UCSD-AML1 (cell line): ENCODE results near the gene IRX6.

Experiments
- DNase-seq: peaks from one replicate; lab custom pipeline; 2025; ENCODE audit not compliant: unreplicated experiment; lab: John Stamatoyannopoulos, UW

IRX6 gene

DNA sequence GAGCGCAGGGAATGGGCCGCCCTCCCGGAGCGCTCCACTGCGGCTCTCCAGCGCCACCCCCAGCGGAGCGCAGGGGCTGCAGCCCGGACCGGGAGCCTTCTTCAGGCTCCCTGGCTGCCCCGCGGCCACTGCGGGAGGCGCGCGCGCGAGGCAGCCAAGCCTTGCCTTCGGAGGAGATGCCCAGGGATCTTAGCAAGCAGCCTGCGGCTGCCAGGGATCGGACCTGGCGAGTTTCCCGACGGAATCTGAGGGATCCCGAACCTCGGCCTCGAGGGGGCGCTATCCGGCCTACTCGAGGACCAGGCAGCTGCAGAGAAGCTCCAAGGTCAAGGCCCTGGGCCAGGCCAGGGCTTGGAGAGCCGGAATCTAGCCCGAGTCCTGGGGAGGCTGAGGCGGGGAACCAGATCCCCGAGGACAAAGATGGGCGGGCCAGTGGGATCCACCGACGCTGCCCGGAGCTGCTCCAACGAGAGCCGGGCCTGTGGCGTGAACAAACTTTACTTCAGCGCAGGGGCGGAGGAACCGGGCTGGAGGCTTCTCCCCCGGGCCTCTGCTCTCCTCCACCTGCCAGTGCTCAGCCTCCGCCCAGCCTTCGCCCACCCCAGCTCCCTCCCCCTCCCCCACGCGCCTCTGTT is at the start of gene IRX6:
IRX6 (plus strand) TSS at position 567 of the 635 bp plus-strand sequence. CDS start 889 bp downstream, outside the sequence.
- DNase-seq = no peak

DNA sequence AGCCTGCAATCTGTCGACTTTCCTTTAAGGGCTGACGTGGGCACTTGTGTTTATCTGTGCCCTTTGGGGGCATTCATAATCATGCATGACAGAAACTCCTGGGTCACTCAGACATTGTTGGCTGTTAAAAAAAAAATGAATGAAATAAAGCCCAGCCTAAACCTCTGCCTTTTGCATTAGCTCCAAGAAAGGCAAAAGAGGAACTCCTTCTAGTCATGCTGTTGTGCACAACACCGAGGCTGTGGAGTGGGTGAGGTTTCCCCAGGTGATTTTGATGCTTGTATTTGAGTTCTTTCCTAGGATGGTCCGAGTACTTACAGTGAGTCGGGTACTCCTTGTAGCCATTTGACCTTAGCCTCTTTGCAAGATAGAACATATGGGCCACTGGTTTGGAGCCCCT is 49.6 kb upstream of the IRX6 start:
- no peak for DNase-seq

DNA sequence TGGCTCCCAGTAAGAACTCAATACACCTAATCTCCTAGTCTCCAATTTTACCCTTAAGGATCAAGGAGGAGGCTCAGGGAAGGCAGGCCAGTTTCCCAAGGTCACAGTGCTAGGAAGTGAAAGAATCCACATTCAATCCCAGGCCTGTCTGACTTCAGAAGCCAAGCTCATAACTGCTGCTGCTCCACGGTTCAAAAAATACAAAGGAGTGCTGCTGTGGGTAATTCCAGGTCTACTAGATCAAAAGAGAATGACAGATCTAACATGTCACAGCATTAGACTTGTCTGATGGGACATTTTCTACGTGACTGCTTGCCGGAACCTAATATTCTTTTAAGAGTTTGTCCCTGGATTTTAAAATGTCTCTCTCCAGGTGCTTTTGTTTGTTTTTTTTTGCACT is 48.8 kb upstream of the IRX6 start:
- no peak for DNase-seq

DNA sequence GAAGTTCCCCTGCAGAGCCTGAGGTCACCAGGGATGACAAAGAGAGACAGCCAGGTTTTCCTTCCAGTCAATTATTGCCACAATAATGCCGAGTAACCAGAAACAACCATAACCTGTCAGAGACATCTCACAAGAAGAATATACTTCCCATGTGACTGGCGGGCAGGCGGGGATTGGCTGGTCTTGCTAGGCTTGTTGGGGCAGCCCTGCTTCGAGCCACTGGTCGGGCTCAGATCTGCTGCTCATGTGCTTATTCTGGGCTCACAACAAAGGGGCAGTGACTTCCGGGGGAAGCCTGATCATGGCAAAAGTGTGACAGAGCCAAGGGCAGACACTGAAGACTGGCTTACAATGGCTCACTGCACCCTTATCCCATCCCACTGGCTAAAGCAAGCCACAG is 48.1 kb upstream of the IRX6 start:
- no peak for DNase-seq

DNA sequence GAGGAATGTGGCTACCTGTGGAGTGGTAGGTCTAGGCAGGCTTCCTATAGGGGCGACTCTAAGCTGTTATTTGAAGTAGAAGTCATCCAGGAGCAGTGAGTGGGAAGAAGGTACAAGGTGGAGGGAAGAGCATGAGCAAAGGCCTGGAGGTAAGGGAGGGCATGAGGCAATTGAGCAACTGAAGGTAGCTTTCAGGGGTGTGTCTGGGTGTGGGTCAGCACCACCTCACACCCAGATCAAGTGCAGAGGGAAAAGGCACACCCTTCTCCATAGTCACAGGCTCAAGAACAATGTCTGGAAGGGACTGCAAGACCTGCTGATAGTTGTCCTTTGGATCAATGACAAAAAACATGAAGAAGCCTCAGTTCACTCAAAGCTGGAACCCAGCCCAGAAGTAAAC is 46.5 kb upstream of the IRX6 start:
- no peak for DNase-seq

DNA sequence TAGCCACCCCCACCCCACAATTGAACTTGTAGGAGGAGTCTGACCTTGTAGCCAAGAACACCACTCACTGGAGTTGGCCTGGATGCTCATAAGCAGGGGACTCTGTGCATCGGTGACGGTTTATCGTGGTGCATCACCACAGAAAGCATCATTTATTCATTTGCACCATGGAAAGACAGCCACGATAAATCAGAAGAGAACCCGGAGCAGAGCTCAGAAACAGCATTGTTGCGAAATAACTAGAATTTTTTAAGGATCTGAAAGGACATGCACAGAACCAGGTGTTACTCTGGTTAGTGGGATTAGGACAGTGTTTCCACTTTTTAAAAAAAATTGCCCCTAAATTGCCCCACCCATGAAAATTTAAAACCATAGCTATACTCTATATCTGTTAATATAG is 44.4 kb upstream of the IRX6 start:
- no peak for DNase-seq

DNA sequence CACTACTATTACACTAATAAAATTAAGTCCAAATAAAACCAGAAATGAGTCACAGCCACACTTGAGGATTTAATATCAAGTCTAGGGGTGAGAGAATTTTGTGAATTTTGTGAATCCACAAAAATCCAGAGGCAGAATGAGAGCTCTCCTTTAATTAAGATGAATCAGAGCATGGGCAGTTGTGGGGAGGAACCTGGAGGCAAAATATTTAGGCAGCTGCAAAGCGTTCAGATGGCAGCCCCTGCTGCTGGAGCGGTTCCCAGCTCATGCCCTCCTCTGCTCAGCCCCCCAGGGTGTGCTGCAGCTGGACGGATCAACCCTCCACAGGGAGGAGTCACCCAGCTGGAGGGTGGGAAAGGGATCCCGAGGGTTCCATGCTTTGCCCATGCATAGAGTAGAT is 43.4 kb upstream of the IRX6 start:
- no peak for DNase-seq

DNA sequence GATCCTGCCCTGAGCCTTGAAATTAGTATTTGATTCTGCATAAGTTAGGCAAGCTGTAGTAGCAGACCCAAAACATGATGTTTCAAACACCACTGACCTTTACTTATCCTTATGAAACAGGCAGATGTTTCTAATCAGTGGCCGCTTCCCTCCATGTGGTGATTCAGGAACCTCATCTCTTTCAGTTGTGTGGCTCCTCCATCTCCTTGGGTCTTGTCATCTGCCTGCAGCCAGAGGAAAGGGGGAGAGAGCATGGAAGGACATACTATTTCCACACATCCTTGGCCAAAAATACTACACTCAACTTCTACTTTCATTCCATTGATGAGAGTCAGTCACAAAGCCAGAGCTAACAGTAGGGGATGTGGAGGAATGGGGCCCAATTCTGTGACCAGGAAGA is 41.6 kb upstream of the IRX6 start:
- no peak for DNase-seq

DNA sequence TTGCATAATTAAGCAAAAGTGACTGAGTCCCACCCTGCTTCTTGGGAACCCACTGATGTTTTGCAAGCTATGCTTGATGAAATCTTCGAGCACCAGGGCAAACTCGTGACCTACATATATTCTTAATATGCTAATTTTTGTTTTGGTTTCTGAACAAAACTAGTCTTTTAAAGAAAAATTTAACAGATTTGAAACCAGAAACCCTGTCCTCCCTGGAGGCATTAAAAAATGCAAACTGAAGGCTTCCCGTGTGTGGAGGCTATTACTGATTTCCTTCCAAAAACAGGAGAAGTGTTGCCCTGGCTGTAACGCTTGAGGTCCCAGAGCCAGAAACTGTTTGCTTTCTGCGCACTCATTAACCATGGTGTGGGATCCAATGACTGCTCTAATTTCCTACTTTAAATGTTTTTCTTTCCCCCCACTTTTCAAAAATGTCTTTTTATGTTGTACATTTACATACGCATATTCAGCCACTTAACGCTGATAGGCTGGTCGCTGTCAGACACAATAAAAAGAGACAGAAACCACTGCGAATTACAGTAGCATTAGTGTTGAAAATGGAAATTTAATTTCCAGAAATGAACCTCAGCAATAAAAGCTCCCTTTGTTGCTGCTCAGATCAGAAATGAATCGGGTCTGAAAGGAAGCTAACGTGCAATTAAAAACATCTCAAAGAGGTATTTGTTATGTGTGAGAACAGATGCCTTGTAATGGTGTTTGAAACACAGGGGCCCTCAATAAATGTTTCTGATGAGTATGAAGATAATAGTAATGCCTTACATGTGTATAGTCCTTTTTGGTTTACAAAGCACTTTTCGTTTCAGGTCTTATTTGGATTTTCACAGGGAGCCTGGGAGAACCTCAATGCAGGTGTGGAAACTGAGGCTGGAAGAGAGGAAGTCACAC is 39.9 kb upstream of the IRX6 start:
- no peak for DNase-seq

DNA sequence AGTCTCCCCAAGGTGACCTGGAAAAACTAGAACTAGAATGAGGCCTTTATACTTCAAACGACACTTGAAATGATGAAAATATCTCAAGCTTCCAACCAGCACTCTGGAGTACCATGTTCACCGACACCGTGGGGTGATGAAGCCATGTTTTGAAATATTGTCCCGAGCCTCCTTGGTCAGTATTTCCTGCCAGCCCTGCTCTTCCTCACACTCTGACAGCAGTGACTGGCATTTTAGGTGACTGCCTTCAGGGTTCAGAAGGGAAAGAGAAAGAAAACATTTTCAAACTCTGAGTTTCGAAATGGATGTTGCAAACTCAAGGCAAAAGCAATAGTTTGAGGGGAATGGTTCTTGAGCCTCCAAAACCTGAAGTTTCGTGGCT is 39.3 kb upstream of the IRX6 start:
- DNase-seq = no peak

DNA sequence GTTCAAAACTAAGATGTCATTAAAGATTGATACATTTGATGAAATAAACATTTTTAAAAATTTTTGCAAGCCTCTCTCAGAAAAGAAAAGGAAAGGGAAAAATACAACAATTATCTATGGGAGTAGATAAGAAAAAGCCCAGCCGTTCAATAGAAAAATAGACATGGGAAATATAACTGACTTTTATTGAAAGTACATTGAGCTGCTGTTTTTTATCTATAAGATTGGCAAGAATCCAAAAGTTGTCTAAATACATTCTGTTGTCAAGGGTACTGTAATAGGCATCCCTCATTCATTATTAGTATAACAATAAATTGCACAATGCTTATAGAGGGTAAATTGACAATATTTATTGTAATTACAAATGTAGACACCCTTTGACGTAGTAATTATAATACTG is 38.4 kb upstream of the IRX6 start:
- DNase-seq = no peak

DNA sequence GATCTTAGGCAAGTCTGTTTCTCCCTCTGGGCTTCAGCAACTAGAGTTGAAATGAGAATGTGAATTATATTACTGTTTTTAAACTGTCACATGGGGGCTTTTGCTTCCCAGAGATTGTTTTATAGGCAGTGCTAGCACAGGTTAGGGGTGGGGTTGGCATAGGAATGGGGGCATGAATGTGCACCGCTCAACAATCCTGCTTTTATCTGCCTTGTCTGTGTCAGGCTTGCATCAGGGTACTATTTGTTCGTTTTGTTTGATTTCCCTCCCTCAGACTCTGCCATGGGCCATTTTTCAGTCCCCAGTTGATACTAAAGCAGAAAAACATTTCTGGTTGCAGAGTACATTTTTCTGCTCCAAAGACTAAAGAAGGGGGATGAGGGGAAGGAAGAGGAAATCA is 34.6 kb upstream of the IRX6 start:
- no peak for DNase-seq

DNA sequence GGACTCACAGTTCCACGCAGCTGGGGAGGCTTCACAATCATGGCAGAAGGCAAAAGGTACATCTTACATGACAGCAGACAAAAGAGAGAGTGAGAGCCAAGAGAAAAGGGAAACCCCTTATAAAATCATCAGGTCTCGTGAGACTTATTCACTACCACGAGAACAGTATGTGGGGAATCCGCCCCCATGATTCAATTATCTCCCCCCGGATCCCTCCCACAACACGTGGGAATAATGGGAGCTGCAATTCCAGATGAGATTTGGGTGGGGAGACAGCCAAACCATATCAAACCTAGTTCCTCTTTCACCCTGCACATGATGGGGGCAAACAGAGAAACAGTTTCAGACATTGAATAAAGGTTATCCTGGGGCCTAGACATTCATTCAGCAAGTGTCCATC is 32.2 kb upstream of the IRX6 start:
- DNase-seq = no peak

DNA sequence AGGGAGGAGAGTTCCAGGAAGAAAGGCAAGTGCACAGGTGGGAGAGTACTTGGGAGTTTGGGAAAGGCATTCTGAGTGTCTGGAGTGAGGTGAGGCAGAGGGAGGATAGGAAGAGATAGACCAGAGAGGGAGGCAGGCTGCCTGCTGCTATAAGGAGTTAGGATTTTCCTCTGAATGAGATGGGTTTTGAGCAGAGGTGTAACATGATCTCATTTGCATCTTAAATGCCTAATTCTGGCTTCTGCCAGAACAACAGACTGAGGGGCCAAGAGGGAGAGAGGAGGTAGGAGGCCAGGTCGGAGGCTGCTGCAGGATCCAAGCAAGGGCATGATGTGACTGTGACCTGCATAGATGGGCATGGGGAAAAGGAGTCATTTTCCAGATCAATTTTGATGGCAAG is 31.5 kb upstream of the IRX6 start:
- no peak for DNase-seq

DNA sequence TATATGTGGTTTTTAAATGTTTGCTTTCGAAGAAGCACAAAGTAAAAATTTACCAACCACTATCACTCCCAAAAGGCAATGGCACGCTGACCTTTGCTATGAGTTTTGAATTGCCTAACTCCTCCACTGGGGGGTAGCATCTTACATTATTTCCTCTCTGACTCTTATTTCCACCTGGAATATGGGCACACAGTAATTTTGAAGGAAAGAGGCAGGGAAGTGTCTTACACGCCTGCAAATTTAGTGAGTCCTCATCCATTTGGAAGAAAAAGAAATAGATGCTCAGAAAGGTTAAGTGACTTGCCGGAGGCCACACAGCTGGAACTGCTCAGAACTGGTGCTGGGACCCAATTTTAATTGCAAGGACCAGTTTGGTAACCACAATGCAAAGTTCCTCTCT is 29.9 kb upstream of the IRX6 start:
- DNase-seq = no peak

DNA sequence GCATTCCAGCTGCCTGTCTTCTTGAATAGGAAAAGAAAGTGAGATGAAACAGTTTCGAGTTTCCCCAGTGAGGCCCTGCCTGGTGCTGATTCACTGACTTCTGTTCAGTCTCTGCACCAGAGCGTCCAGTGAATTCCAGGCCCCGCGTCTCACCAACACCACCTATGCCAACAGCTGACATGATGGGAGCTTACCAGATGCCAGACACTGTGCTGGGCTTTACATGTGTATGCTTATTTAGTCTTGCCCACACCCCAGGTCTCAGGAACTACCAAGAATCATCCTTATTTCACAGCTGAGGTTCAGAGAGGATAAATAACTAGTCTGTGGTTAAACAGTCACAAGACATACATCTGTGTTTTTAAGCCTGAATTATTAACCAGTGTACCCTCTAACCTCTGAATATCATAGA is 29.1 kb upstream of the IRX6 start:
- DNase-seq = no peak

DNA sequence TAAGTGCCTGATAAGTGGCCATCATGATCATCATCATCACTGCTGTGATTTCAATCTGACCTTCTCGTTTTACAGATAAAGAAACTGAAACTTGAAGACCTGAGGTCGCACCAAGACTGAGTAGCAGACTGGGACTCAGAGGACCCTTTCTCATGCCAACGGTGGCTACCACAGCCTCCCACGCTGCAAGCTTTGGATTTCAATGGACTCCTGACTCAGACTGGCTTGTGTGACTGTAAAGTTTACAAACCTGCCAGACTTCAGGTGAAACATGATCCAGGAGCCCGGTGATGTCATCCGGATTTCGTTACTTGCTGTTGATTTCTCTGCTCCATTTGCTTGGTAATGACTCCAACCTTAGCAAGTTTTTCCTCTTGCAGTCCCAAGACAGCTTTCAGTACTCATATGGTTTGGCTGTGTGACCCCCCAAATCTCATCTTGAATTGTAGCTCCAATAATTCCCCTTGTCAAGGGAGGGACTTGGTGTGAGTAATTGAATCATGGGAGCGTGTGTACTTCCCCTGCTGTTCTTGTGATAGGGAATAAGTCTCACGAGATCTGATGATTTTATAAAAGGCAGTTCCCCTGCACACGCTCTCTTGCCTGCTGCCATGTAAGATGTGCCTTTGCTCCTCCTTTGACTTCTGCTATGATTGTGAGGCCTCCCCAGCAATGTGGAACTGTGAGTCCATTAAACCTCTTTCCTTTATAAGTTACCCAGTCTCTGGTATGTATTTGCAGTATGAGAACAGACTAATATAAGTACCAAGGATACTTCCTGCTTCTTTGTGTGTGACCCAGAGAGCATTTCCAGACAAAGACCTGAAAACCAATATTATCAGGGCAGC is 26.7 kb upstream of the IRX6 start:
- no peak for DNase-seq

DNA sequence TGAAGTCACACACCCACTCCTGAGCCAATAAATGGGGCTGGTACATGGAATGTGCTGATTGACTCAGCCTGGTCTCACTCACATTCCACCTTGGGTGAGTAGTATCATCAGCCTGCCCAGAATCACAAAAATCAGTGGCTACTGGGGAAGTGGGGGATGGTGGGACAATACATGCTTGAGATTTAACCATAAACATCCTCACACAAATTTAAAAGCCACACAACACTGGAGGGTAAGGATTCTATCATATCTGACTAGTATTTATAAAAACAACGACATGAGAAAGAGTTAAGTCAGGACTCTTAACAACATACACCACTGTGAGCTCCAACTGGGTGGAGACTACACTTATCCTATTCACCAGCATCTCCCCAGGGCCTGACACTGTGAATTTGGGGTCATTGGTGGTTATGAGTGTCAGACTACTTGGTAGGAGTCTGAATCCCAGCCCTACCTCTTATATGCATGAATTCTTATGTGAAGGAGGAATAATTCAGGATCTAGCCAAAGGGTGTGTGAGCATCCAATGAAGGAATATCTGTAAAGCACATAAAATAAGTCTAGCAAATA is 26.0 kb upstream of the IRX6 start:
- no peak for DNase-seq

DNA sequence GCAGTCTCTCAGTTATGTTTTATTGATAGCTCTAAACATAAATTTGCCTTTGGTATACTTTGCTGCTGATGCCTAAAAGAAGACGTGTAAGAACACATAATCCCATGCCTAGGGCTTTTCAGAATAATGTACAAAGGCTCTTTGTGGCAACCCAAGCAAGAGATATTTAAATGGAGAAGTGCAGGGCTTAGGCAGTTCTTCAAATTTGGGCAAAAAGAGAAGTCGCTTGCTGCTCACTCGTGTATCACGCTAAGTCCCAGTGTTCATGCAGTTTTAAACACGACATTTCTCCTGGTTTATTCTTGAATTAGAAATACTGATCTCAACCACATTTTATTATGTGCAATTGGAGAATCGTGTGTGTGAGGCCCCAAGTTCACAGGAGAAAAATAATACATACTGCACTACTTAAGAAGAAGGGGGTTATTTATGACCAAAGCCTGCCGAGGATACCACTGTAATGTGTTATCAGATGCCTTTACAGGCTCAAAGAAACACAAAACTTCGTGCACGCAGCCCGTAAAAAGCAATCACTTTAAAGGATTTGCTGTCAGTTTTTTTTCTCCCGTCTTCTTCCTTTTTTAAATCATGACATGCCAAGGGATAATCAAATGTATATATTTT is 22.5 kb upstream of the IRX6 start:
- DNase-seq = no peak

DNA sequence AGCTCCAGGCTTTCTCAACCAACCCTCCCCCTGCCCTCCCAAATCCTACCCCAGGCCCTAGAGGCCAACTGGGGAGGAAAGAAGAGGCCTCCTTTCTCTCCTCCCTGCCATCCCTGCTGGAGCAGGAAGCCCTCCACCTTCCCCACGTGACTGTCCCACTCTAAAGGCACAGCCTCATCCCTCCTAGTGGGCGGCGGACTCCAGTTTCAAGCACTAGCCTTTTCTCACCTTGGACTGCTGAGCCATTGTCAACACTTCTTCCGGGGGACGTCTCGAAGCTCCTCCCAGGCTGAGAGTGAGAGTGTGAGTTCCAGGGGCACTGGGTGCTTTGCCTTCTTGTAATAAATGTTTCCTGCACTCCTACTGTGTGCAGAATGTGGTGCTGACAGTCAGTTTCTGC is 21.4 kb upstream of the IRX6 start:
- DNase-seq = no peak

DNA sequence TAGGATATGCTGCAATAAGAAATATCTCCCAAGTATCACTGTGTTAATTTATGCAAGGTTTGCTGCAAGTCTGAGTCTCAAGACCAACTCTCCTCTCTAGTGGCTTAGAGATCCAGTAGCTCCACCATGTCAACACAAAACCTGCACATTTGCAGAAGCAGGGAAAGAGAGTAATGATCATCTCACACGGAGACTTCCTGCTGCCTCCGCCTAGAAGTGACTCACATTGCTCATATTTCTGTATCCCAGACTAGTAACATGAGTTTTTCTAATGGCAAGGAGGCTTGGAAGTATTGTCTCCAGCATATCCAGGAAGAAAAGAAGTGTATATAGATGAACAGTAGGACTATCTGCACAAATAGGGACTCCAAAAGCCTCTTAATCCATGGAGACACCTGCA is 15.0 kb upstream of the IRX6 start:
- DNase-seq = no peak
